ENCODE measurements around the gene MIDN. TPM values are rescaled to one million over a fixed set of nuclear protein-coding genes. Genes with fewer than 3 reads are reported as not detected.

MIDN gene
- total RNA-seq, 4 donors from 2014 or later, result 17.4 to 51.9 (median 39.4) TPM

GRCh38 chr19:1231729-1232637, 16.4 kb upstream of the MIDN start:
- no peak overlapping the region for H3K4me3 ChIP-seq
- peaks cover 0 to 32% (median 12%) of the 10 kb centered on the region in 4 donors for H3K4me1 ChIP-seq
- WGBS, 2 donors, result 84% methylated on average over 15 of the region's 15 CpGs
- no peaks in the 10 kb centered on the region for H3K27me3 ChIP-seq
- no peaks in the 10 kb centered on the region for H3K9me3 ChIP-seq
- DNase-seq (ENCODE audit: low spot score in 2 of 2), result no peak
- peaks cover 0 to 35% (median 6%) of the 10 kb centered on the region in 3 donors for H3K36me3 ChIP-seq
- TF ChIP-seq CTCF (IDR thresholded peaks at IDR 0.05) (no peak), EP300 (IDR thresholded peaks at IDR 0.05) (no peak), POLR2A (IDR thresholded peaks at IDR 0.05) (no peak)
- peak overlapping the region in 3 of 4 donors; percentile 24 to 69 (median 64) for H3K27ac ChIP-seq

GRCh38 chr19:1232652-1233072, 15.7 kb upstream of the MIDN start:
- Histone ChIP-seq H3K4me3 (no peak overlapping the region), H3K36me3 (peaks cover 0 to 28% (median 0%) of the 10 kb centered on the region in 3 donors), H3K27ac (peak overlapping the region in 3 of 4 donors; percentile 24 to 69 (median 64)), H3K27me3 (no peaks in the 10 kb centered on the region), H3K4me1 (peaks cover 0 to 38% (median 18%) of the 10 kb centered on the region in 4 donors), H3K9me3 (no peaks in the 10 kb centered on the region)
- TF ChIP-seq EP300 (IDR thresholded peaks at IDR 0.05) (no peak), POLR2A (IDR thresholded peaks at IDR 0.05) (no peak), CTCF (IDR thresholded peaks at IDR 0.05) (no peak)
- WGBS, 2 donors, result 13 to 22% methylated on average over 9 to 14 of the region's 15 CpGs
- DNase-seq (ENCODE audit: low spot score in 2 of 2), result no peak

GRCh38 chr19:1233115-1233667, 15.2 kb upstream of the MIDN start:
- Histone ChIP-seq H3K4me1 (peaks cover 0 to 41% (median 19%) of the 10 kb centered on the region in 4 donors), H3K27me3 (no peaks in the 10 kb centered on the region), H3K27ac (peak overlapping the region in 2 of 4 donors; percentile 64 to 69), H3K4me3 (no peak overlapping the region), H3K36me3 (peaks cover 0 to 23% (median 0%) of the 10 kb centered on the region in 3 donors), H3K9me3 (no peaks in the 10 kb centered on the region)
- DNase-seq (ENCODE audit: low spot score in 2 of 2), result no peak
- no peak for TF ChIP-seq POLR2A (IDR thresholded peaks at IDR 0.05)
- TF ChIP-seq CTCF (IDR thresholded peaks at IDR 0.05), result no peak
- TF ChIP-seq EP300 (IDR thresholded peaks at IDR 0.05), result no peak
- WGBS, 2 donors, result 77 to 90% methylated on average over 22 to 23 of the region's 24 CpGs

- H3K9me3 ChIP-seq, result no peaks in the 10 kb centered on the region
- H3K27ac ChIP-seq, result no peak overlapping the region
- peaks cover 0 to 51% (median 22%) of the 10 kb centered on the region in 4 donors for H3K4me1 ChIP-seq
- no peaks in the 10 kb centered on the region for H3K27me3 ChIP-seq
- H3K4me3 ChIP-seq, result no peak overlapping the region
- 88 to 93% methylated on average over 30 to 34 of the region's 45 CpGs for WGBS, 2 donors
- TF ChIP-seq CTCF (IDR thresholded peaks at IDR 0.05) (no peak), EP300 (IDR thresholded peaks at IDR 0.05) (no peak), POLR2A (IDR thresholded peaks at IDR 0.05) (no peak)
- peaks cover 0 to 13% (median 0%) of the 10 kb centered on the region in 3 donors for H3K36me3 ChIP-seq
- no peak for DNase-seq (ENCODE audit: low spot score in 2 of 2)
Measured at GRCh38 chr19:1234051-1234954, 14.1 kb upstream of the MIDN start.
